Inflammatory macrophage treated with lipopolysaccharide for 1 hour (primary cell): ENCODE results near the gene EIF1.
A peak's percentile ranks its signal among the peaks of the same experiment; 100 is the strongest.
"Not testable (repeated sequence)": the region's sequence is repeated elsewhere in the genome, so short reads cannot be mapped to it uniquely, and the experiment has no call there.

Experiments used
- DNase-seq, 2 donors: peaks; one replicate each; pipeline ENCODE4 v3.0.0-alpha.2; 2020 to 2022

Gene EIF1

DNA sequence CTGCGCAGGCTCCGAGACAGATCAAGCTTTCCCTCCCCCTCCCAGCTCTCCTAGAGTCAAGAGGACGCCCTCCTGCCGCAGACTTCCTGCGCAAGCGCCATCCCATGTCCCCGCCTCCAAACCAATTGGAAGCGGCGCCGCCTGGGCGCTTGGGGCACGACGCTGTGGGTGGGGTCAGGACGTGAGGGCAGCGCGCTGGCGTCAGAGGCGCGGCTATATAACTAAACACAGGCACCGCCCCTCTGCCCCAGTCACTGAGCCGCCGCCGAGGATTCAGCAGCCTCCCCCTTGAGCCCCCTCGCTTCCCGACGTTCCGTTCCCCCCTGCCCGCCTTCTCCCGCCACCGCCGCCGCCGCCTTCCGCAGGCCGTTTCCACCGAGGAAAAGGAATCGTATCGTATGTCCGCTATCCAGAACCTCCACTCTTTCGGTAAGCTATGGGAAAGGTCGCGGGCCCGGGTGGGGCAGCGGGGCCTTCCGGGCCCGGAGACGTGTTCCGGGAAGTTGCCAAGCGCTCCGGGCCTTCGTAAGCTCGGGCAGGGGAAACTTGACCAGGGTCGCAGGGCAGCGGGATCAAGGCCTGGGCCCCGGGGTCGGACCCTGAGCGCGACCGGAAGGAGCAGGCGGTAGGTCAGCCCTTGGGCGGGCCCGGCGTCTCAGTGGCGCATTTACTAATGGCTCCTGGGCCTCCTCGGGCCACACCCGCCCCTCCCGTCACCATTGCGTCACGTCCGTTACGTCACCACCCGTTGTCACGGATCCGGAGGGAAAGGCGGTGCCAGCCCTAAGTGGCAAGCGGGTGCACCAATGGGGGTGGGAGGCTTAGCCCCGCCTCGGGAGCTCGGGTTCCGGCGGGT is at the start of gene EIF1:
TSS of gene EIF1 (plus strand) at position 245 of the 856 bp plus-strand sequence. CDS start at position 399, 154 bp downstream.
- DNase-seq = peak; percentile 99 to 100

DNA sequence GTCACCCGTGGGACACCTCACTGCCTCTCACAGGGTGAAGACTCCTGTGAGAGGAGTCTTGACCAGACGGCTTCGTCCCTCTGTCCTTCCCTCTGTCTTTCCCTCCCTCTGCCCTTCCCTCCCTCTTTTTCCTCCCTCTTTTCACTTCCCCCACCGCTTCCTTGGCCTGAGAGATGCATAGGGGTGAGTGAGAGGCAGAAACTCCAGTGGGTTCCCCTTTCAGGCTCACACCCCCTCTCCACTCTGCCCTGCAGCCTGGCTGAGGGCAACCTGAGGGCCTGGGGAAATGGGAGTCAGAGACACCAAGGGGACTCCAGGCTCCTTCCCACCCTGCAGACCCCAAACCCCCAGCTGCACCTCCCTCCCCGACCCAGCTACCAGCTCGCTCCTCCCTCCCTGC is 49.7 kb upstream of the EIF1 start:
- DNase-seq = no peak

DNA sequence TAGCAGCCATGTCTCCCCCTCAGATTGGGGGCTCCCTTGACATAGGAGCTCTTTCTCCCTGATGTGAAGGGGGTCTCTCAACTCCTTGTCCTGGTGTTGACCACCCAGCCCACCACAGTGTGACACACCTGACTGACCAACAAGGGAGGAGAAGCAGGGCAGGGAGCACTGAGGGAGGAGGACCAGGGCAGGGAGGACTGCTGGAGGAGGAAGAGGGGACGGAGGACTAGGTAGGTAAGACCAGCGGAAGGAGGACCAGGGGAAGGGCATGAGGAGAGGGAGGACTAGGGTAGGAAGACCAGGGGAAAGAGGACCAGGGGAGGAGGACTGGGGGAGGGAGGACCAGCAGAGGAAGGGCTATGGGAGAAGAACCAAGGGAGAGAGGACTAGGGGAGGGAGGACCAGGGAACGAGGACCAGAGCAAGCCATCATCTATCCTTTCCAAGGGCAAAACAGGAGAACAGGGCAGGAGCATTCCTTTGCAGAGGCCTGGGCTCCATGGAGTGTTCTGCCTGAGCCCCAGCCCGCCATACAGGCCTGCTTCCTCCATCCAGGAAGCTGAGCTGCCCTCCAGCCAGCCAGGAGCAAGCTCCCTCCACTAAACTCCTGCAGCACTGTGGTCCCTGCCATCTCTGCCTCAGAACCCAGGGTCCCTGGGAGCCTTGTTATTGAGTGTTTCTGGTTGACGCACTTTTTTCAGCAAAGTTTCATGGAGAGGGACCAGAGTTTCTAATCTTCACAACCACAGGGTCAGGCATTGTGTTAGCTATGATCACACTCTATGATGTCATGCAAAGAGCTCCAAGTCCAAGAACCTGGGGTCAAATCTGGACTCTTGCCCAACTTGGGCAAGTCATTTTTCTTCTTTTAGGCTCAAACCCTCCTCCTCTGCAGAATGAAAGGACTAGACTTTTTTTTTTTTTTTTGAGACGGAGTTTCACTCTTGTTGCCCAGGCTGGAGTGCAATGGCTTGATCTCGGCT is 48.9 kb upstream of the EIF1 start:
- DNase-seq = peak in 1 of 2 donors; percentile 11

- not testable (repeated sequence) for DNase-seq
Observed at GRCh38 chr17:41640596-41640995, 48.1 kb upstream of the EIF1 start.

DNA sequence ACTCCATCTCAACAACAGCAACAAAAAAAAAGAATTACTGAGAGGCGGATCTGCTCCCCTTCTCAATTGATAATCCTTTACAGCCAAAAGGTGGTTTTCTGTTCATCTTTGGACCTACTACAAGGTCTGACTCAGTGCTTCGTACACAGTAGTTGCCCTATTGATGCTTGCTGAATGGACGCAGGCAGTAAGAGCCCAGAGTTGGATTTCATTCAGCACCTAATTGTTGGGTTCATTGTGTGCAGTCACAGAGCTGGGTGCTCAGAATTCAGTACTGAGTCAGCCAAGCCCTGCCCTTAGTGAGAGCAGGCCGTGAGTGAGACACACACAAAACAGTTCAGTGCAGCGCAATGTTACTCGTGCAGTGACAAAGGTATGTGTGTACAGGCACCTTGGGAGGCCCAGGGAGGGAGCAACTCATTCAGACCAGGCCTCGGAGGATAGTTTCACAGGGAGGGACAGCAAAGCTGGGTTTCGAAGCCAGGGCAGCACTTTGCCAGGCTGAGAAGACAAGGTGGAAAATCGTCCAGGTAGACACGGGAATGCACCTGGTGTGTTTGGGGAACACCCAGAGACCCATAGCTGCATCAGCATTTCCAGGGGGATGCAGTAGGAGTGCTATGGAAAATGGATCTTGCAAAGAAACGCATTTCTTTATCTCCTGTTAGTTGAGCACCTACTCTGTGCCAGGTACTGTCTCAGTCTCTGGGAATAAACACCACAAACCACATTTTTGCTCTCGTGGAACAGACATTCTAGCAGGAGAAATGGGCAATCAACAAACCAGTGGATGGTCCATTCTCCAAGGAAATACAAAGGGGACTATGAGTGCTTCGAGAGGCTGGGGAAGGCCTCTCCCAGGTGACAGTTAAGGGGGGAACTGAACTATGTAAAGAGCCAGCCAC is 46.2 kb upstream of the EIF1 start:
- DNase-seq = no peak

GRCh38 chr17:41647038-41647813 is 41.5 kb upstream of the EIF1 start:
- no peak for DNase-seq

GRCh38 chr17:41647940-41648410 is 40.7 kb upstream of the EIF1 start:
- peak in 1 of 2 donors; percentile 95 for DNase-seq

DNA sequence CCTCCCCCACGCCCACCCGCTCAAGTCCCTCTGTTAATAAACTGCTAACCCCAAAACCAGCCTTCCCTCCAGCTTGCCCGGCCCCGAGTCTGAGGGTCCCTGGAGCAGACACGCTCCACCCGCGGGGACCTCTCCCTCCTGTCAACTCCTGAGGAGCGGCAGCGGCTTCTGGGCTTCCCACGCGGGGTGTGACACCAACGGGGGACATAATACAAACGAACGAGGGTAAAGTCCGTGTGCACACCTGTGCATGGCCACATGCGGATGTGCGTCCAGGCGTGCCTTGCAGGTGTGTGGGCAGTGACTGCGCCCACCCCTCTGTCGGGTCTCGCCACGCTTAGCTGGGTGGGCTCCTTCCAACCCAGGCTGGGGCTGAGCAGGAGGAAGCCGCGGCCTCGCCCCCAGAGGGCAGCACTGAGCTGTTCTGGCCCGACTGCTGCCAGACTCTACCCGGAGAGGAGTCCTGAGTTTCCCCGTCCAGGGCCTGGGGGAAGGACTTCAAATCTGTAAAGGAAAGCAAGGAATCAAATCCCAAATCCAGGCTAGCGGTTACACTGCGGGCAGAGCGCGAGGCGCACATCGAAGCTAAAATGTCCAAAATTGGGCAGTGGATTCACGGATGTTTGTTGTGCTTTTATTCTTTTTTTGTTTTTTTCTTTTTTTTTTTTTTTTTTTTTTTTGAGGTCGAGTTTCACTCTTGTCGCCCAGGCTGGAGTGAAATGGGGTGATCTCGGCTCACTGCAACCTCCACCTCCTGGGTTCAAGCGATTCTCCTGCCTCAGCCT is 40.1 kb upstream of the EIF1 start:
- DNase-seq = peak; percentile 63 to 92

GRCh38 chr17:41649923-41650519 is 38.7 kb upstream of the EIF1 start:
- DNase-seq = no peak

- DNase-seq = no peak
Observed at GRCh38 chr17:41650794-41651624, 37.7 kb upstream of the EIF1 start.

- DNase-seq = no peak
Observed at GRCh38 chr17:41651625-41652460, 36.8 kb upstream of the EIF1 start.

DNA sequence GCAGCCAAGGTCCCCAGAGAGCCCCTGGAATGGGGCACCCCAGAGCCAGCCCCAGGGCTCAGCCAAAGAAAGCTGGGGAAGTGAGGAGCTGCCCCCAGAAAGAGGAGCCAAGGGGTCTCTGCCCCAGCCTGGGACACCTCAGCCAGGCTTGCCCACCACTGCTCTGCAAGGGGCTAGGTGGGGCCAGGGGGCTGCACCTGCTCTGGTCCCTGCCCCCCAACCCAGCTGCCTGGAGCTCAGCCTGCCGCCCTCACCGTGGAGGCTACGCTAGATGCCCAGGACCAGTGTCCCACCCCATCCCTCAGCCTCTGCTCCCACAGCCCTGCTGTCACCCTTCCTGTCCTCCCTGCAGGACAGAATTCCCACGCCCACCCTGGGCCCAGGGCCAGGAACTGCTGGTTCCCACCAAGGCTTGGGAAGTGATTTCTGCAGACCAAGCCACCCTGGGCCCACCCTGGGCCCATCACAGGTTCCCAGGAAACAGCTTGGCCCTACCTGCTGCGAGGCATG is 36.2 kb upstream of the EIF1 start:
- no peak for DNase-seq

- no peak for DNase-seq
Observed at GRCh38 chr17:41653421-41653820, 35.3 kb upstream of the EIF1 start.

DNA sequence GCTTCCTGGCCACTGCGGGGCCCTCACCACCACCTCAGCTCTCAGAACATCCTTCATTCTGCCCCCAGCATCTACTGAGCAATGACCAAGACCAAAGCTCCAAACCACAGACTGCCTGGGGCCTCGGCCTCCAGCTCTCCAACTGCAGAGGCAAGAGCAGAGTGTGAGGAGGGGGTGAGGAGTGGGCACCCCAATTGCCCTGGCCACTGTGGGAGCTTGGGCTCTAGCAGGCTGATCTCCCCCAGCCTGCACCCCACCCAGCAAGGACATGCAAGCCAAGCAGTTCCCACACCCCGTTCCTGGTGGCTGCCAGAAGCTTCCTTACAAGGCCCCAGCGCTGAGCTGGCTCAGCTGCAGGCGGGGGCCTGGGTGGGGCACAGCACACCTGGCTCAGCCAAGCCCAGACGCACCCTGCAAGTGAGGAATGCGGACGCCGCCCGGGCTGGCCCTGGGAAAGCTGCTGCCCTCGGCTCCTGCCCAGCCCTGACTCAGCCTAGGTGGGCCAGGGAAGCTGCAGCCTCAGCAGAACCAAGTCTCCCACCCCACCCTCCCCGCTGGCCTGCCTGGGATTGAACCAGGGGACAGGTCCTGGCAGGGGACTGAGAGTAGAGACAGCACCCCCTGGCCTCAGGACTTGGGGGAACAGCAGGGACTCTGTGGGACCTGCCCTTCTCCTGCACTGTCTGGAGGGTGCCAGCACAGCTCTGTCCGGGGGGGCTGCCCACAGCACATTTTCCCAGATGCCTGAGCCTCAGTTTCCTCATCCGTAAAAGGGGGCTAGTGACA is 34.6 kb upstream of the EIF1 start:
- DNase-seq = no peak

DNA sequence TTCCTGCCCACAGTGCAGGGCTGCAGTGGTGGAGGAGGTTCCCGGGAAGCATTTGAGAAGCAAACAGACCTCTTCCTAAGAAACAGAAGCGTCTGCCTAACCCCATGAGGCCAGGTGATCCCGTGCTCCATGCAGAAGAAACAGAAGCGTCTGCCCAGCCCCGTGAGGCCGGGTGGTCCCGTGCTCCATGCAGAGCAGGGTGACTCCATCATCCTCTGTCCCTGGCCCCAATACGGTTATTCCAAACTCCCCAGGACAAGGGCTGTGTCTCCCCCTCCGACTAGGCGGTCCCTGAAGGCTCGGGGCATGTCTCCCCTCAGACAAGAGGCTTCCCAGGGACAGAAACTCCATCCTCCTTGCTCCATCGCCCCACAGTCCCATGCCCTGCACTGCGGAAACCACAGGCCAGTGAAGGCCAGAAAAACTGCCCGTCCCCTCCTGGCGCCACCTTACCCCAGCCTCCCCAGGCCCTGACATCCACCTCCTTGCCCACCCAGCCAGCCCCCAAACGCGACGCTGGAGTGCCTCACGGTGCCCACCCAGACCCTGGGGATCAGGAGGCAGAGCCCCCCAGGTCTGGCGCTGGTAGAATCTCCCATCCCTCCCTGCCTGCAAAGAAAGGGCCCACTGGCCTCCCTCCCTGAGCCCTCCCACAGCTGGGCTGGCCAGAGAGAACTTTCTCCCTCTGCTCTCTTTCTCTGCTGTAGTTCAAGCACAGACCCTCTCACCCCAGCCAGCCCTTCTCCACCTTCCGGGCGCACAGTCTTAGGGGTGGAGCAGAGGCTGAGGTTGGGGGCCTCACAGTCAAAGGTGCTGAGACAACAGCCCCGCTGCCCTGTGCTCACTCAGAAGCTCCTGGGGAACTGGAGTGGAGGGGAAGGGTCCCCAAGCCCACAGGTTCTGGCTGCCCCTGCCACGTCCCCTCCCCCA is 33.7 kb upstream of the EIF1 start:
- no peak for DNase-seq

- no peak for DNase-seq
Observed at GRCh38 chr17:41655611-41656111, 33.0 kb upstream of the EIF1 start.
